Measurements from ENCODE around the gene TMEM231. TPM values are rescaled to one million over a fixed set of nuclear protein-coding genes. Genes with fewer than 3 reads are reported as not detected.

TMEM231 gene
- total and polyA plus RNA-seq, 9 of the 15 experiments (the other 6 are each of a cell fraction or from before 2014, with no cell fraction given), result 1.6 to 27.6 (median 9.1) TPM

GRCh38 chr16:75558846-75559401 is 2.9 kb upstream of the TMEM231 start (continued):
- TF ChIP-seq ATF4 (CRISPR knock-in tag; IDR thresholded peaks at IDR 0.05) (0 out of 2 replicates have a peak, but pooled peaks have one; percentile 43), CREB3 (tag; conservative IDR thresholded peaks at IDR 0.05; ENCODE audit: low read depth) (peak; percentile 52; the same call in 1 of the 2 replicates), PTRF (tag; IDR thresholded peaks at IDR 0.05) (0 out of 2 replicates have a peak, but pooled peaks have one; percentile 67), NR2C1 (IDR thresholded peaks at IDR 0.05) (no peak), NR2C1 (tag; IDR thresholded peaks at IDR 0.05) (peak; percentile 55; the same call in 1 of the 2 replicates), MAX (CRISPR knock-in tag; IDR thresholded peaks at IDR 0.05) (no peak), ZNF644 (tag; IDR thresholded peaks at IDR 0.05; ENCODE audit: low read depth) (0 out of 2 replicates have a peak, but pooled peaks have one; percentile 23), U2AF2 (optimal IDR thresholded peaks at IDR 0.05; ENCODE audit: low read depth, low read length) (no peak), KLF6 (CRISPR knock-in tag; IDR thresholded peaks at IDR 0.05; ENCODE audit: borderline replicate concordance) (0 out of 2 replicates have a peak, but pooled peaks have one; percentile 55), CREBBP (IDR thresholded peaks at IDR 0.05; ENCODE audit: low read depth, low read length) (no peak), MECOM (CRISPR knock-in tag; IDR thresholded peaks at IDR 0.05) (peak; percentile 42; the same call in 1 of the 2 replicates)
